Smooth muscle cell (in vitro differentiated cells): Measurements from ENCODE around the gene ULK4. TPM values are rescaled to one million over a fixed set of nuclear protein-coding genes. Genes with fewer than 3 reads are reported as not detected.

Experiments
- DNase-seq: peaks from one replicate; lab custom pipeline; 2025; ENCODE audit not compliant: unreplicated experiment; lab: John Stamatoyannopoulos, UW
- H2AFZ ChIP-seq: fragments of 200-600 bp; sonication (generic); 2 replicates; pipeline ENCODE4 v1.6.0; 2016; ENCODE audit warnings: antibody characterized with exemption, low read depth, mild to moderate bottlenecking
- H3F3A ChIP-seq: fragments of 200-600 bp; sonication (generic); 2 replicates; pipeline ENCODE4 v1.6.0; 2017; ENCODE audit warnings: antibody characterized with exemption, low read depth
- H3K27ac ChIP-seq: fragments of 200-600 bp; sonication (generic); 2 replicates; pipeline ENCODE4 v1.5.1; 2016; ENCODE audit warnings: low read depth, mild to moderate bottlenecking
- H3K27me3 ChIP-seq: fragments of 200-600 bp; sonication (generic); 2 replicates; pipeline ENCODE4 v1.6.1; 2016; ENCODE audit warnings: low read depth, mild to moderate bottlenecking
- H3K36me3 ChIP-seq: fragments of 200-600 bp; sonication (generic); 2 replicates; pipeline ENCODE4 v1.5.1; 2016; ENCODE audit warnings: low read depth
- H3K4me1 ChIP-seq: fragments of 200-600 bp; sonication (generic); 2 replicates; pipeline ENCODE4 v1.5.1; 2016; ENCODE audit warnings: low read depth
- H3K4me2 ChIP-seq: fragments of 200-600 bp; sonication (generic); 2 replicates; pipeline ENCODE4 v1.6.0; 2016; ENCODE audit warnings: mild to moderate bottlenecking
- H3K4me3 ChIP-seq: fragments of 200-600 bp; sonication (generic); 2 replicates; pipeline ENCODE4 v1.5.1; 2016; ENCODE audit warnings: mild to moderate bottlenecking
- H3K79me2 ChIP-seq: fragments of 200-600 bp; sonication (generic); 2 replicates; pipeline ENCODE4 v1.6.0; 2016; ENCODE audit warnings: low read depth, mild to moderate bottlenecking
- H3K9ac ChIP-seq: fragments of 200-600 bp; sonication (generic); 2 replicates; pipeline ENCODE4 v1.6.0; 2016; ENCODE audit warnings: low read depth
- H3K9me3 ChIP-seq: fragments of 200-600 bp; sonication (generic); replicated peaks from 2 replicates; pipeline ENCODE4 v1.5.1; 2016; ENCODE audit warnings: low read depth
- H4K20me1 ChIP-seq: fragments of 200-600 bp; sonication (generic); 2 replicates; pipeline ENCODE4 v1.6.0; 2016; ENCODE audit warnings: low read depth
- WGBS: methylation state at CpG from one replicate; pipeline ENCODE4 v1.1.7; 2016; ENCODE audit warnings: low lambda C conversion rate; 5-methylcytosine and 5-hydroxymethylcytosine counted together
- polyA plus RNA-seq: library from polyadenylated mRNA; unstranded; fragments of >200 nt; fragmentation: Nextera tagmentation; extraction: Ambion mirVana; gene quantifications from 2 replicates; pipeline ENCODE4 v1.2.1, GENCODE V29; 2016
- total RNA-seq: library from RNA; depleted of rRNA; stranded (reverse); fragments of >200 nt; gene quantifications from 2 replicates; pipeline ENCODE4 v1.2.3, GENCODE V29; 2014
- TF ChIP-seq, protein P1 (sequence below): fragments of 200-600 bp; sonication (generic); IDR thresholded peaks from 2 replicates; pipeline ENCODE4 v1.5.1; 2017; ENCODE audit warnings: borderline replicate concordance, mild to moderate bottlenecking, antibody characterized with exemption; ENCODE audit not compliant: insufficient read depth, poor library complexity, severe bottlenecking

The ULK4 gene
- total and polyA plus RNA-seq, 2 experiments from 2014 or later, result 4.3 to 14.2 TPM

- Histone ChIP-seq H3K36me3 (peaks cover 35% of the 10 kb centered on the region), H3K9ac (no peak overlapping the region), H3K4me2 (no peak overlapping the region), H3K4me3 (no peak overlapping the region), H4K20me1 (peaks cover 100% of the 10 kb centered on the region), H3K4me1 (no peaks in the 10 kb centered on the region), H3K79me2 (peaks cover 100% of the 10 kb centered on the region), H2AFZ (no peak overlapping the region), H3K27ac (peak overlapping the region; percentile 53), H3K27me3 (no peaks in the 10 kb centered on the region), H3F3A (peaks cover 20% of the 10 kb centered on the region), H3K9me3 (no peaks in the 10 kb centered on the region)
- TF ChIP-seq, protein P1, sequence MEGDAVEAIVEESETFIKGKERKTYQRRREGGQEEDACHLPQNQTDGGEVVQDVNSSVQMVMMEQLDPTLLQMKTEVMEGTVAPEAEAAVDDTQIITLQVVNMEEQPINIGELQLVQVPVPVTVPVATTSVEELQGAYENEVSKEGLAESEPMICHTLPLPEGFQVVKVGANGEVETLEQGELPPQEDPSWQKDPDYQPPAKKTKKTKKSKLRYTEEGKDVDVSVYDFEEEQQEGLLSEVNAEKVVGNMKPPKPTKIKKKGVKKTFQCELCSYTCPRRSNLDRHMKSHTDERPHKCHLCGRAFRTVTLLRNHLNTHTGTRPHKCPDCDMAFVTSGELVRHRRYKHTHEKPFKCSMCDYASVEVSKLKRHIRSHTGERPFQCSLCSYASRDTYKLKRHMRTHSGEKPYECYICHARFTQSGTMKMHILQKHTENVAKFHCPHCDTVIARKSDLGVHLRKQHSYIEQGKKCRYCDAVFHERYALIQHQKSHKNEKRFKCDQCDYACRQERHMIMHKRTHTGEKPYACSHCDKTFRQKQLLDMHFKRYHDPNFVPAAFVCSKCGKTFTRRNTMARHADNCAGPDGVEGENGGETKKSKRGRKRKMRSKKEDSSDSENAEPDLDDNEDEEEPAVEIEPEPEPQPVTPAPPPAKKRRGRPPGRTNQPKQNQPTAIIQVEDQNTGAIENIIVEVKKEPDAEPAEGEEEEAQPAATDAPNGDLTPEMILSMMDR, result no peak
- DNase-seq, result no peak
- WGBS, result 94% methylated on average over 2 of the region's 2 CpGs
Measured at GRCh38 chr3:41223078-41223477, 738.8 kb downstream of the ULK4 start.

DNA sequence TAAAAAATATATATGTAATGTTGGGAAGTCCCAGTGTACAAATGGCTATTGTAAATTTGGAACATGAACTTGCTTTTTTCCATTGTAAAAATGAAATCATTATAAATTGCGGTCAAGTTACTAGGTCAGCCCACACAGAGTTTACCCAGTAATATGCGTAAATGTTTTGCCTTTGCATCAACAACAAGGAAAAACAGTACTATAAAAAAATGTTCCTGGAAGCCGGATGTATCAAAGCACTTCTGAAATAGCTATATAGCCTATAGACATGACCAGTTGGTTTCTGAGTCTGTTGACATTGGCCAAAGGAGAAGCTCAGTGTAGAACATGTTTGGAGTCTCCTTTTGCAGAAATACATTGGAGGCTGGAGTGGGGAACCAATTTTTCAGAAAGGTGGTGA lies 739.4 kb downstream of the ULK4 start:
- TF ChIP-seq, protein P1, result no peak
- Histone ChIP-seq H3K79me2 (peaks cover 100% of the 10 kb centered on the region), H3F3A (peaks cover 20% of the 10 kb centered on the region), H4K20me1 (peaks cover 100% of the 10 kb centered on the region), H3K4me3 (no peak overlapping the region), H2AFZ (no peak overlapping the region), H3K36me3 (peaks cover 29% of the 10 kb centered on the region), H3K4me2 (no peak overlapping the region), H3K4me1 (no peaks in the 10 kb centered on the region), H3K27me3 (no peaks in the 10 kb centered on the region), H3K9me3 (no peaks in the 10 kb centered on the region), H3K27ac (peak overlapping the region; percentile 53), H3K9ac (no peak overlapping the region)
- WGBS, result 93% methylated on average over 3 of the region's 3 CpGs
- DNase-seq, result no peak

GRCh38 chr3:41222012-41222411 lies 739.9 kb downstream of the ULK4 start:
- Histone ChIP-seq H3K9me3 (no peaks in the 10 kb centered on the region), H3K36me3 (peaks cover 27% of the 10 kb centered on the region), H3K4me2 (no peak overlapping the region), H4K20me1 (peaks cover 100% of the 10 kb centered on the region), H2AFZ (no peak overlapping the region), H3K4me1 (peaks cover 3% of the 10 kb centered on the region), H3K9ac (no peak overlapping the region), H3K4me3 (no peak overlapping the region), H3K27ac (peak overlapping the region; percentile 53), H3K27me3 (no peaks in the 10 kb centered on the region), H3F3A (peaks cover 20% of the 10 kb centered on the region), H3K79me2 (peaks cover 100% of the 10 kb centered on the region)
- WGBS, result 87% methylated on average over 2 of the region's 2 CpGs
- no peak for DNase-seq
- TF ChIP-seq, protein P1, result no peak

DNA sequence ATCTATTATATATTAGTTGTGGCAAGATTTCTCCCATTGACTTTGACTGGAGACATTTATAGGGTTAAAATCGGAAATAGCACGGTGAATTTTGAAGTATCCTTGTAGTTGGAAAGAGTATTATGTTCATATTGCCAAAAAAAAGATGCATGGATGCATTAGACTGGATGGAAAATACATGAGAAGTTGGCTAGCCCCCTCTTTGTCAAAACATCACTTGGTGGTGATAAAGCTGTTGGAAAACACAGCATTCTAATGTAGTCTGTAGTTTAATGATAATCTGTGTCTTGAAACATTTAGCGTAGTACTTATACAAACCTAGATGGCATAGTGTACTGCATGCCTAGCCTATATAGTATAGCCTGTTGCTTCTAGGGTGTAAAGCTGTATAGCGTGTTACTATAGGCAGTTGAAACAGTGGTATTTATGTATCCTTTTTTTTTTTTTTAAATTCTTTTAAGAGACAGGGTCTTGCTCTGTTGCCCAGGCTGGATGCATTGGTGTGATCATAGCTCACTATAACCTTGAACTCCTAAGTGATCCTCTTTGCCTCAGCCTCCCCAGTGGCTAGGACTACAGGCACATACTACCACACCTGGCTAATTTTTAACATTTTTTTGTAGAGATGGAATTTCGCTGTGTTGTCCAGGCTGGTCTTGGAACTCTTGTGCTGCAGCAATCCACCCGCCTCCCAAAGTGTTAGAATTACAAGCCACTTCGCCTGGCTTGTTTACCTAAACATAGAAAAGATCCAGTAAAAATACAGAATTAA lies 740.8 kb downstream of the ULK4 start:
- WGBS, result 91% methylated on average over 7 of the region's 7 CpGs
- DNase-seq, result no peak
- Histone ChIP-seq H3K4me2 (no peak overlapping the region), H3F3A (peaks cover 12% of the 10 kb centered on the region), H3K4me3 (no peak overlapping the region), H2AFZ (no peak overlapping the region), H3K9me3 (no peaks in the 10 kb centered on the region), H3K4me1 (peaks cover 12% of the 10 kb centered on the region), H3K79me2 (peaks cover 100% of the 10 kb centered on the region), H3K27me3 (no peaks in the 10 kb centered on the region), H3K9ac (no peak overlapping the region), H3K27ac (peak overlapping the region; percentile 53), H4K20me1 (peaks cover 100% of the 10 kb centered on the region), H3K36me3 (peaks cover 20% of the 10 kb centered on the region)
- TF ChIP-seq, protein P1, result no peak
